ENCODE data around the gene COX6A2. TPM values are rescaled to one million over a fixed set of nuclear protein-coding genes. Genes with fewer than 3 reads are reported as not detected.

COX6A2 gene
- total RNA-seq, 1 donor from 2014 or later = not detected

- Histone ChIP-seq H3K9me3 (no peaks in the 10 kb centered on the region), H3K27ac (no peak overlapping the region), H3K27me3 (ENCODE audit: low read depth) (peaks cover 6% of the 10 kb centered on the region), H3K36me3 (no peaks in the 10 kb centered on the region), H3K4me3 (no peak overlapping the region), H3K4me1 (no peaks in the 10 kb centered on the region)
- no peak for TF ChIP-seq CTCF (IDR thresholded peaks at IDR 0.05)
- intact Hi-C loops (cut with DNase I) = no loop called here
- no peak for ATAC-seq
- no peak for DNase-seq
Observed at GRCh38 chr16:31397096-31397660, 31.0 kb downstream of the COX6A2 start.

GRCh38 chr16:31395647-31396046 is 32.5 kb downstream of the COX6A2 start:
- DNase-seq = peak; percentile 62
- intact Hi-C loops (cut with DNase I) = no loop called here
- no peaks in the 10 kb centered on the region for H3K9me3 ChIP-seq
- peak in 1 of 2 donors; percentile 23 for ATAC-seq
- peaks cover 6% of the 10 kb centered on the region for H3K27me3 ChIP-seq (ENCODE audit: low read depth)
- no peak overlapping the region for H3K4me3 ChIP-seq
- H3K36me3 ChIP-seq = no peaks in the 10 kb centered on the region
- H3K4me1 ChIP-seq = no peaks in the 10 kb centered on the region
- no peak overlapping the region for H3K27ac ChIP-seq
- no peak for TF ChIP-seq CTCF (IDR thresholded peaks at IDR 0.05)

- DNase-seq (no peak), ATAC-seq (no peak)
- Histone ChIP-seq H3K9me3 (no peaks in the 10 kb centered on the region), H3K27me3 (ENCODE audit: low read depth) (peaks cover 6% of the 10 kb centered on the region), H3K4me3 (no peak within 1 kb of the TSS), H3K27ac (no peak within 1 kb of the TSS), H3K36me3 (no peaks in the 10 kb centered on the region), H3K4me1 (no peaks in the 10 kb centered on the region)
- TF ChIP-seq CTCF (IDR thresholded peaks at IDR 0.05) = no peak
- intact Hi-C loops (cut with DNase I) = no loop called here
Observed at GRCh38 chr16:31393056-31393455, 35.1 kb downstream of the COX6A2 start, which contains the start of gene ITGAD. ITGAD (plus strand) TSS chr16:31393335; CDS start chr16:31393361, 26 bp downstream.

- Histone ChIP-seq H3K27me3 (ENCODE audit: low read depth) (peaks cover 10% of the 10 kb centered on the region), H3K4me1 (no peaks in the 10 kb centered on the region), H3K4me3 (no peak overlapping the region), H3K9me3 (no peaks in the 10 kb centered on the region), H3K36me3 (no peaks in the 10 kb centered on the region), H3K27ac (no peak overlapping the region)
- intact Hi-C loops (cut with DNase I) = no loop called here
- DNase-seq = no peak
- TF ChIP-seq CTCF (IDR thresholded peaks at IDR 0.05) = no peak
- ATAC-seq = no peak
Observed at GRCh38 chr16:31390504-31391041, 37.6 kb downstream of the COX6A2 start.

- Histone ChIP-seq H3K27ac (no peak overlapping the region), H3K36me3 (no peaks in the 10 kb centered on the region), H3K27me3 (ENCODE audit: low read depth) (peaks cover 4% of the 10 kb centered on the region), H3K4me1 (no peaks in the 10 kb centered on the region), H3K4me3 (no peak overlapping the region), H3K9me3 (no peaks in the 10 kb centered on the region)
- no peak for ATAC-seq
- intact Hi-C loops (cut with DNase I) = no loop called here
- no peak for TF ChIP-seq CTCF (IDR thresholded peaks at IDR 0.05)
- DNase-seq = no peak
Observed at GRCh38 chr16:31388535-31388934, 39.6 kb downstream of the COX6A2 start.
